Spinal cord (tissue), 10 donors: ENCODE measurements around the gene GORASP2. TPM values are rescaled to one million over a fixed set of nuclear protein-coding genes. Genes with fewer than 3 reads are reported as not detected.

Experiments used
- DNase-seq, 6 donors: peaks; one replicate each; pipeline versions ENCODE4 v3.0.0 to v3.0.0-alpha.2; 2013 to 2015; ENCODE audit warnings: low spot score in 6 of 6, low read depth in 4 of 6
- H3K27ac ChIP-seq: one replicate; pipeline ENCODE4 v1.5.1; 2013; ENCODE audit warnings: low read depth, low read length, control low read depth
- H3K27me3 ChIP-seq: one replicate; pipeline ENCODE4 v1.6.1; 2013; ENCODE audit warnings: low read length; ENCODE audit not compliant: control insufficient read depth, insufficient read depth
- H3K36me3 ChIP-seq: one replicate; pipeline ENCODE4 v1.6.1; 2013; ENCODE audit warnings: low read length; ENCODE audit not compliant: control insufficient read depth, insufficient read depth
- H3K4me1 ChIP-seq: one replicate; pipeline ENCODE4 v1.6.1; 2013; ENCODE audit warnings: low read length; ENCODE audit not compliant: control insufficient read depth, insufficient read depth
- H3K4me3 ChIP-seq: one replicate; pipeline ENCODE4 v1.5.1; 2013; ENCODE audit warnings: low read depth, low read length, control low read depth
- H3K9me3 ChIP-seq: one replicate; pipeline ENCODE4 v1.6.1; 2013; ENCODE audit warnings: low read length; ENCODE audit not compliant: control insufficient read depth, insufficient read depth
- WGBS: methylation state at CpG from one replicate; pipeline ENCODE4 v1.1.5; 2013; ENCODE audit warnings: missing lambda C conversion rate; ENCODE audit not compliant: insufficient coverage; 5-methylcytosine and 5-hydroxymethylcytosine counted together
- polyA plus RNA-seq, 2 donors: library from polyadenylated mRNA; unstranded; fragments of 120-200 nt; gene quantifications; one replicate each; pipeline ENCODE4 v1.2.1, GENCODE V29; 2013; ENCODE audit not compliant: insufficient read length in 2 of 2
- total RNA-seq, 2 donors: library from RNA; depleted of rRNA in 1 of 2; stranded (reverse); fragments of 120-200 nt in 1 of 2; fragments of >200 nt in 1 of 2; gene quantifications; one replicate each; pipeline versions ENCODE4 v1.2.3 to v1.2.4, GENCODE V29; 2013 to 2014
- donor health status: healthy.

Gene GORASP2
- total and polyA plus RNA-seq, 4 donors: 30.6 to 72.6 (median 51.9) TPM

GRCh38 chr2:170930991-170931266 is 1.9 kb downstream of the GORASP2 start:
- no CpG with 5 or more reads among the region's 4 CpGs for WGBS
- H3K4me3 ChIP-seq: no peak overlapping the region
- peaks cover 11% of the 10 kb centered on the region for H3K36me3 ChIP-seq
- DNase-seq: no peak
- H3K9me3 ChIP-seq: no peaks in the 10 kb centered on the region
- H3K27me3 ChIP-seq: no peaks in the 10 kb centered on the region
- H3K27ac ChIP-seq: no peak overlapping the region
- peaks cover 3% of the 10 kb centered on the region for H3K4me1 ChIP-seq

GRCh38 chr2:170932166-170932565 is 3.1 kb downstream of the GORASP2 start:
- Histone ChIP-seq H3K9me3 (no peaks in the 10 kb centered on the region), H3K4me3 (no peak overlapping the region), H3K27ac (no peak overlapping the region), H3K4me1 (peaks cover 3% of the 10 kb centered on the region), H3K36me3 (peaks cover 13% of the 10 kb centered on the region), H3K27me3 (no peaks in the 10 kb centered on the region)
- WGBS: no CpG with 5 or more reads among the region's 1 CpG
- no peak for DNase-seq

DNA sequence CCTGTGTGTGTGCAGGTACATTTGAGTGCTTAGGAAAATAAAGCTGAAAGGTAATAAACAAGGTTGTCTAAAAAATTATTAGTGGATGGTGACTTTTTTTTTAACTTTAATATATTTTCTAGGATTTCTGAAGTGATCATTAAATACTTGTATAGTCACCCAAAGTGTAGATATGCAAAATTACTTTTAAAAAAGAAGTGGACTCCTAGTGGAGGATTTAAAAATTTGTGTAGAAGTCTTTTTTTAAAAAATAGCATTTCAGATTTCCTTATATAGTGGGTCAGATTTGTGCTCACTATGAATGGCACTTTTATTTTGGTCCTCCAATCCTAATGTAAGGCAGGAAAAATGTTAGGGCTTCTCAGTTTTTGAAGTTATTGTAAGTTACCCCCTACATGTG is 3.9 kb downstream of the GORASP2 start:
- no peak for DNase-seq
- Histone ChIP-seq H3K4me1 (peaks cover 3% of the 10 kb centered on the region), H3K27ac (no peak overlapping the region), H3K27me3 (no peaks in the 10 kb centered on the region), H3K36me3 (peaks cover 16% of the 10 kb centered on the region), H3K9me3 (no peaks in the 10 kb centered on the region), H3K4me3 (no peak overlapping the region)

DNA sequence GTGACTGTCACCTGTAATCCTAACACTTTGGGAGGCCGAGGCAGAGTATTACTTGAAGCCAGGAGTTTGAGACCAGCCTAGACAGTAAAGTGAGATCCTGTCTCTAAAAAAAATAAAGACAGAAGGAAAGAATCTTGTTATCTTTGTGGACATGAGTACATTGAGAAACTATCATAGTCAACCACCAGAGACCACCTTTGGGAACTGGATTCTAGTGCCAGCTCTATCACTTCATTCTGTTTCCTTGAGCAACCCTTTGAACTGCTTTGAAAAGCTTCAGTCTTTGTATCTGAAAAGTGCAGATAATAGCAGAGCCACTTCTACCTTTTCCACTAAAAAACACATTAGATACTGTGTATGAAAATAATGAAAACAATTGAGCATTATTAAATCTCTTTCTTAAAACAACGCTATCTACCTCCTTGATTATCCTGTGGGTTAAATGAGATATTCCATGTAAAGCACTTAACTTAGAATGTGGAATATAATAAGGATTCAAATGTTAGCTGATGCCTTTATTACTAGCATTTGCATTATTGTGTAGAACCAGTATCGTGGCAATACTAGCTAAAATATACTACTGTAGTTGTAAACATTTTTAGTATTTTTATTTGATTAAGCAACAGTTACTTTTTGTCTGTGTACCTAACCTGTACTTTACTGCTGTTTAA is 8.8 kb downstream of the GORASP2 start:
- Histone ChIP-seq H3K36me3 (peaks cover 16% of the 10 kb centered on the region), H3K9me3 (no peaks in the 10 kb centered on the region), H3K4me3 (no peak overlapping the region), H3K4me1 (no peaks in the 10 kb centered on the region), H3K27ac (no peak overlapping the region), H3K27me3 (no peaks in the 10 kb centered on the region)
- WGBS: no CpG with 5 or more reads among the region's 3 CpGs
- DNase-seq: no peak

- Histone ChIP-seq H3K4me1 (no peaks in the 10 kb centered on the region), H3K27ac (no peak overlapping the region), H3K9me3 (no peaks in the 10 kb centered on the region), H3K36me3 (peaks cover 12% of the 10 kb centered on the region), H3K27me3 (no peaks in the 10 kb centered on the region), H3K4me3 (no peak overlapping the region)
- no peak for DNase-seq
Observed at GRCh38 chr2:170940066-170940465, 11.0 kb downstream of the GORASP2 start.

- Histone ChIP-seq H3K4me1 (no peaks in the 10 kb centered on the region), H3K27me3 (no peaks in the 10 kb centered on the region), H3K9me3 (no peaks in the 10 kb centered on the region), H3K27ac (no peak overlapping the region), H3K36me3 (no peaks in the 10 kb centered on the region), H3K4me3 (no peak overlapping the region)
- WGBS: no CpG with 5 or more reads among the region's 4 CpGs
- no peak for DNase-seq
Observed at GRCh38 chr2:170942615-170943014, 13.6 kb downstream of the GORASP2 start.

GRCh38 chr2:170943041-170943440 is 14.0 kb downstream of the GORASP2 start:
- Histone ChIP-seq H3K36me3 (no peaks in the 10 kb centered on the region), H3K4me3 (no peak overlapping the region), H3K9me3 (no peaks in the 10 kb centered on the region), H3K27ac (no peak overlapping the region), H3K4me1 (no peaks in the 10 kb centered on the region), H3K27me3 (no peaks in the 10 kb centered on the region)
- WGBS: no CpG with 5 or more reads among the region's 1 CpG
- no peak for DNase-seq

DNA sequence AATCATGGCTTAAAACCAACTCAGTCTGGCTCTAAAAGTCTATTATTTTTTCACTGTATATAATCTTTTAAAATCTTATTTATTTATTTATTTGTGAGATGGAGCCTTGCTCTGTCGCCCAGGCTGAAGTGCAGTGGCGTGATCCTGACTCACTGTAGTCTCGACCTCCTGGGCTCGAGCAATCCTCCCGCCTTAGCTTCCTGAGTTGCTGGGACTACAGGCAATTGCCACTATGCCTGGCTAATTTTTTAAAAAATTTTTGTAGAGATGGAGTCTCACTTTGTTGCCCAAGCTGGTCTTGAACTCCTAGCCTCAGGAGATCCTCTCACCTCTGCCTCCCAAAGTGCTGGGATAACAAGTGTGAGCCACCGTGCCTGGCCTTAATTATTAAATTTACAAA is 14.5 kb downstream of the GORASP2 start:
- no peak for DNase-seq
- H3K27ac ChIP-seq: no peak overlapping the region
- H3K36me3 ChIP-seq: no peaks in the 10 kb centered on the region
- H3K4me1 ChIP-seq: no peaks in the 10 kb centered on the region
- no peak overlapping the region for H3K4me3 ChIP-seq
- H3K27me3 ChIP-seq: no peaks in the 10 kb centered on the region
- H3K9me3 ChIP-seq: no peaks in the 10 kb centered on the region
- WGBS: 80% methylated on average over 5 of the region's 6 CpGs

GRCh38 chr2:170944545-170944944 is 15.5 kb downstream of the GORASP2 start:
- WGBS: 100% methylated on average over 1 of the region's 1 CpG
- Histone ChIP-seq H3K4me3 (no peak overlapping the region), H3K36me3 (no peaks in the 10 kb centered on the region), H3K4me1 (no peaks in the 10 kb centered on the region), H3K27ac (no peak overlapping the region), H3K27me3 (no peaks in the 10 kb centered on the region), H3K9me3 (no peaks in the 10 kb centered on the region)
- no peak for DNase-seq

DNA sequence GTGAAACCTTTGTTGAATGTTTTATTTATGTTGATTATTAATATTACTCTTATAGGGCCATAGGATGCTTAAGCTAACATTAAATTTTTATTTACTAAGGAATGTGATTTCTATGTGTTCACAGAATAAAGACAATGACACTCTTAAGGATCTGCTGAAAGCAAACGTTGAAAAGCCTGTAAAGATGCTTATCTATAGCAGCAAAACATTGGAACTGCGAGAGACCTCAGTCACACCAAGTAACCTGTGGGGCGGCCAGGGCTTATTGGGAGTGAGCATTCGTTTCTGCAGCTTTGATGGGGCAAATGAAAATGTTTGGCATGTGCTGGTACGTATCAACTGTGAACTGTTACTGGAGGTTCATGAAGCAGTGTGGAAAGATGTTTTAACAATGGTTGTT is 20.4 kb downstream of the GORASP2 start:
- Histone ChIP-seq H3K4me1 (no peaks in the 10 kb centered on the region), H3K27ac (no peak overlapping the region), H3K4me3 (no peak overlapping the region), H3K27me3 (no peaks in the 10 kb centered on the region), H3K36me3 (peaks cover 14% of the 10 kb centered on the region), H3K9me3 (no peaks in the 10 kb centered on the region)
- DNase-seq: no peak
- 91% methylated on average over 5 of the region's 5 CpGs for WGBS
